Neuron (in vitro differentiated cells): Measurements from ENCODE around the gene PIKFYVE.

Experiments
- H2AFZ ChIP-seq: one replicate; pipeline ENCODE4 v1.6.1; 2013; ENCODE audit warnings: low read depth, mild to moderate bottlenecking, inconsistent platforms, low read length, moderate library complexity
- H3K27me3 ChIP-seq: one replicate; pipeline ENCODE4 v1.6.1; 2013; ENCODE audit warnings: low read length; ENCODE audit not compliant: insufficient read depth
- H3K36me3 ChIP-seq: one replicate; pipeline ENCODE4 v1.6.1; 2013; ENCODE audit warnings: low read length; ENCODE audit not compliant: insufficient read depth
- H3K4me1 ChIP-seq: one replicate; pipeline ENCODE4 v1.6.1; 2013; ENCODE audit warnings: low read length; ENCODE audit not compliant: insufficient read depth
- H3K4me3 ChIP-seq: 2 replicates; pipeline ENCODE4 v1.5.1; 2013; ENCODE audit warnings: mild to moderate bottlenecking, low read length, moderate library complexity
- H3K9me3 ChIP-seq: one replicate; pipeline ENCODE4 v1.6.1; 2013; ENCODE audit warnings: low read length

Gene PIKFYVE

DNA sequence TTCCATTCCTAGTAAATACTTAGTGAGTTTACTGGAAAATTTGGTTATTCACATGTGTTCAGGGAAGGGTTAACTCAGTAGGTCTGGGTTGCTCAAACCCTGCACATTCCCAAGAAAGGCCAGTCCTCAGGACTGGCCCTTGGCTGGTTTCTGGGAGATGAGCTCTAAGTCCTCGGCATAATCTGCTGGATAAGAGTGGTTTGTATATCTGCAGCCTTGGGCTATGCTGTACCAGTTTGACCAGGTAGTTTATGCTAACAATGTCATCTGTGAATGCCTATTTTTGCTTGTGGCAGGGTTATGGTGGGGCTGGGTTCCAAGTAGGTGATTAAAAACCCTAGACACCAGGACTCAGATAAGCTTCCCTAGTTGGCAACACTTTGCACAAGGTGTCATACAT lies 133.1 kb downstream of the PIKFYVE start:
- Histone ChIP-seq H3K27me3 (peaks cover 6% of the 10 kb centered on the region), H3K4me3 (no peak overlapping the region), H2AFZ (no peak overlapping the region), H3K9me3 (peaks cover 4% of the 10 kb centered on the region), H3K4me1 (no peaks in the 10 kb centered on the region), H3K36me3 (no peaks in the 10 kb centered on the region)

DNA sequence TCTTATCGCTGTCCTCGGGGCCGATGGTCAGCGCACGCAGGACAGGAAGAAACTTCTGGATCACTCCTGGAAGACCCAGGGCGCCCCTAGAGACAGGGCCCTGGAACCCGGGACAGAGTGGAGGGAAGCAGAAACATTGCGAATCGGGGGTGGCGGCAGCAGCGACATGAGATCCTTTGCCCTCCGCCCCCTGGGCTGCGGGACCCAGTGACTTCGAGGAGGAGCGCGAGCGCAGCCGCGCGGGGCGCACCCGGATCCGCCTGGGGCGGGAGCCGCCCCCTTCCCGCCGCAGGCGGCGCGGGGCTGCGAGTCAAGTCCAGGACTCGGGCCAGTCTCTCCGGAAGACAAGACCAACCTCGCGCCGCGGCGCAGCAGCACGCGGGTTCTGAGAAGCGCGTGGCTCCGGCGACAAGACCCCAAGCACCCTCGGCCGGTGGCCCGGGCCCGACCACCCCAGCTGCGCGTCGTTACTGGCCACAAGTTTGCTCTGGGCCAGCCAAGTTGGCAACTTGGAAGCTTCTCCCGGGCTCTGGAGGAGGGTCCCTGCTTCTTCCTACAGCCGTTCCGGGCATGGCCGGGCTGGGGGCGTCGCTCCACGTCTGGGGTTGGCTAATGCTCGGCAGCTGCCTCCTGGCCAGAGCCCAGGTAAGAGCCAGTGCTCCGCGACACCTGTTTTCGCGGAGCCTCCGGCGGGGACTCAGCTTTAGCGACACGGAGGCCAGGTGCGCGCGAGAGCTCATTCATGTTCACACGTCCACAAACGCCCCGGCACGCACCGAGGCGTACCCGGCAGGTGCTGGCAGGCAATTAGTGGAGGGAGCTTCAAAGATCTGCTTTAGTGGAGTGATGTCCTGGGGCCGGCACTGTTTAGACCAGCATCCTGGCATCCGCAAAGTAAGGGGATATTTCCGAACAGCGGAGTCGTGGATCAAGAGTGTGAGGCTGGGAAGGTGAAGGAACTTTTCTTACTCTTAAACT lies 140.7 kb downstream of the PIKFYVE start, which contains the start of gene PTH2R:
Gene PTH2R (plus strand): TSS at position 319 of the 978 bp plus-strand sequence. CDS start 252 bp downstream, at position 571.
- no peak within 1 kb of the TSS for H3K4me3 ChIP-seq
- H3K36me3 ChIP-seq = no peaks in the 10 kb centered on the region
- no peaks in the 10 kb centered on the region for H3K9me3 ChIP-seq
- H3K4me1 ChIP-seq = no peaks in the 10 kb centered on the region
- H2AFZ ChIP-seq = peak within 1 kb of the TSS; percentile 9
- peaks cover 32% of the 10 kb centered on the region for H3K27me3 ChIP-seq

DNA sequence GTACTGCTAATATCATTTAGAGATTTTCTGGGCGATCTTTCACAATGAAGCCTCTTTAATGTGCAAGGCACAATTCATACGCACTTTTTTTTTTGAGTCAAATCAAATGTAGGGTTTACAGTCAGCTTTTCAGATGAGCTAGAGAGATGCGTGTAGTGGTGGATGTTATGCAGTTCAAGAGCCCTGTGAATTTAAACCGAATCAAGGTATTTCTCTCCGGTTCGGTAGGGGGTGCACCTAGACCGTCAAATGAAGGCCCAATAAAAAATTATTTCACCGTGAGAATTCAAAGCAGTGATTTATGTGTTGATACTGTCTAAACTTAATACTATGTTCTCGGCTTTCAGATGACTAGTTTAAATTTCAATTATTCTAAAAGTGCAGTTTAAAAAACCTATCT lies 141.6 kb downstream of the PIKFYVE start:
- Histone ChIP-seq H3K27me3 (peaks cover 32% of the 10 kb centered on the region), H3K36me3 (no peaks in the 10 kb centered on the region), H3K4me3 (no peak overlapping the region), H3K4me1 (no peaks in the 10 kb centered on the region), H3K9me3 (no peaks in the 10 kb centered on the region), H2AFZ (no peak overlapping the region)
